OCI-LY3 (cell line): ENCODE results near the gene ABLIM3.
"Not testable (repeated sequence)": the region's sequence is repeated elsewhere in the genome, so short reads cannot be mapped to it uniquely, and the experiment has no call there.

ENCODE experiments used
- H2AFZ ChIP-seq: fragments of 200-600, 300-600 bp; shearing (Covaris generic); 2 replicates; pipeline ENCODE4 v1.6.0; 2014; ENCODE audit warnings: antibody characterized with exemption, low read depth, low read length
- H3K27ac ChIP-seq: fragments of 200-600, 300-600 bp; sonication (generic); 2 replicates; pipeline ENCODE4 v1.5.1; 2014; ENCODE audit warnings: mild to moderate bottlenecking, low read length, moderate library complexity, mixed read lengths
- H3K27me3 ChIP-seq: fragments of 200-600, 300-600 bp; sonication (generic); 2 replicates; pipeline ENCODE4 v1.6.1; 2014; ENCODE audit warnings: low read depth, low read length, mixed read lengths
- H3K36me3 ChIP-seq: fragments of 200-600, 300-600 bp; sonication (generic); replicated peaks from 2 replicates; pipeline ENCODE3; 2014; ENCODE audit warnings: low read depth, low read length, mixed read lengths
- H3K4me1 ChIP-seq: fragments of 300-600, 200-600 bp; sonication (generic); 2 replicates; pipeline ENCODE4 v1.6.1; 2014; ENCODE audit warnings: low read length, mixed read lengths
- H3K4me2 ChIP-seq: fragments of 200-600, 300-600 bp; sonication (generic); 2 replicates; pipeline ENCODE4 v1.6.1; 2014; ENCODE audit warnings: low read length, mixed read lengths
- H3K4me3 ChIP-seq: fragments of 300-600, 200-600 bp; sonication (generic); 2 replicates; pipeline ENCODE4 v1.5.1; 2014; ENCODE audit warnings: antibody characterized with exemption, mild to moderate bottlenecking, low read length, moderate library complexity
- H3K79me2 ChIP-seq: fragments of 300-600, 200-600 bp; shearing (Covaris generic); 2 replicates; pipeline ENCODE4 v1.6.1; 2014; ENCODE audit warnings: mild to moderate bottlenecking, low read length, mixed read lengths
- H3K9ac ChIP-seq: fragments of 300-600, 200-600 bp; shearing (Covaris generic); 2 replicates; pipeline ENCODE4 v1.6.0; 2014; ENCODE audit warnings: mild to moderate bottlenecking, low read length, moderate library complexity
- H3K9me3 ChIP-seq: fragments of 200-600, 300-600 bp; shearing (Covaris generic); 2 replicates; pipeline ENCODE4 v1.6.1; 2014; ENCODE audit warnings: low read length, mixed read lengths; ENCODE audit not compliant: insufficient read depth
- H4K20me1 ChIP-seq: fragments of 200-600, 300-600 bp; sonication (generic); 2 replicates; pipeline ENCODE4 v1.6.1; 2016; ENCODE audit warnings: low read length, mixed read lengths; ENCODE audit not compliant: insufficient read depth
- EZH2phosphoT487 ChIP-seq: fragments of 200-600 bp; shearing (Covaris generic); IDR thresholded peaks from 2 replicates; pipeline ENCODE4 v1.6.1; 2018; ENCODE audit warnings: antibody characterized with exemption, mixed run types, low read depth
- TF ChIP-seq, protein P1 (sequence below): fragments of 200-600, 300-600 bp; sonication (generic); IDR thresholded peaks from 2 replicates; pipeline ENCODE4 v1.5.1; 2014; ENCODE audit warnings: antibody characterized with exemption, low read length, low read depth

ABLIM3 gene

DNA sequence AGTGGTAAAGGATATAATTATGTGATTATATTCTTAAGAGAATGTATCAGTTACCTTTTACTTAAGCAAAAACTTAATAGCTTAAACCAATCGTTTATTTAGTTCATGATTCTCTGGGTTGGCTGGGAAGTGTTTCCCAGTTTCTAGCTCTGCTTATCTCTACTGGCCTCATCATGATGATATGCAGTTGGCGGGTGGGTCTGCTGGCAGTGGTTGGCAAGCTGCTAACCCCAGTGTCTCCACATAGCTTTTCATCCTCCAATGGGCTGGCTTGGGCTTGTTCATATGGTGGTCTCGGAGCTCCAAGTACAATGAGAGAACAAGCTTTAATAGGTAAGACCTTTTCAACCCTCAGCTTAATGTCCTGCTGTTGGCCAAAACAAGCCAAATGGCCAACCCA, 43.8 kb downstream of the ABLIM3 start:
- Histone ChIP-seq H3K9me3 (no peaks in the 10 kb centered on the region), H3K27me3 (peaks cover 7% of the 10 kb centered on the region; the same call in 1 of the 2 replicates), H3K79me2 (no peaks in the 10 kb centered on the region), H3K9ac (no peak overlapping the region), H4K20me1 (no peaks in the 10 kb centered on the region), H3K4me2 (no peak overlapping the region), H2AFZ (no peak overlapping the region), H3K4me3 (no peak overlapping the region), H3K27ac (no peak overlapping the region), H3K36me3 (no peaks in the 10 kb centered on the region), H3K4me1 (no peaks in the 10 kb centered on the region)
- TF ChIP-seq, protein P1, sequence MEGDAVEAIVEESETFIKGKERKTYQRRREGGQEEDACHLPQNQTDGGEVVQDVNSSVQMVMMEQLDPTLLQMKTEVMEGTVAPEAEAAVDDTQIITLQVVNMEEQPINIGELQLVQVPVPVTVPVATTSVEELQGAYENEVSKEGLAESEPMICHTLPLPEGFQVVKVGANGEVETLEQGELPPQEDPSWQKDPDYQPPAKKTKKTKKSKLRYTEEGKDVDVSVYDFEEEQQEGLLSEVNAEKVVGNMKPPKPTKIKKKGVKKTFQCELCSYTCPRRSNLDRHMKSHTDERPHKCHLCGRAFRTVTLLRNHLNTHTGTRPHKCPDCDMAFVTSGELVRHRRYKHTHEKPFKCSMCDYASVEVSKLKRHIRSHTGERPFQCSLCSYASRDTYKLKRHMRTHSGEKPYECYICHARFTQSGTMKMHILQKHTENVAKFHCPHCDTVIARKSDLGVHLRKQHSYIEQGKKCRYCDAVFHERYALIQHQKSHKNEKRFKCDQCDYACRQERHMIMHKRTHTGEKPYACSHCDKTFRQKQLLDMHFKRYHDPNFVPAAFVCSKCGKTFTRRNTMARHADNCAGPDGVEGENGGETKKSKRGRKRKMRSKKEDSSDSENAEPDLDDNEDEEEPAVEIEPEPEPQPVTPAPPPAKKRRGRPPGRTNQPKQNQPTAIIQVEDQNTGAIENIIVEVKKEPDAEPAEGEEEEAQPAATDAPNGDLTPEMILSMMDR: no peak
- TF ChIP-seq EZH2phosphoT487: no peak

DNA sequence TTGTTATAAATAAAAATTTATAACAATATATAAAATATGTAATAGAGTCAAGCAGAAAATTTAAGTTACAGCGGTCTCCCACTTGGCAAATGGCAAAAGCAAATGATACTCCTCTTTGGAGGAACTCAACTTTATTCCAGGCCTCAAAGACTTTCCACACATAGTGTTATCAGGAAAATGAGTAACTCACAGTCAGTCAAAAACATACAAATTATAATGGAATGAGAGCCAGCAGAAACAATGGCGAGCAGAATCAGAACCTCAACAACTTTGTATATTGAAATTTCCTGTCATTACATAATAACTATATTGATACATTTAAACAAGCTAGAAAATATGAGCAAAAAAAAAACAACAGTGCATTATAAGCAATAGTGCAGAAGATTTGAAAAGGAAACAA, 45.2 kb downstream of the ABLIM3 start:
- no peak overlapping the region for H3K27ac ChIP-seq
- peaks cover 7% of the 10 kb centered on the region; the same call in 1 of the 2 replicates for H3K27me3 ChIP-seq
- no peaks in the 10 kb centered on the region for H3K9me3 ChIP-seq
- no peak overlapping the region for H3K9ac ChIP-seq
- no peaks in the 10 kb centered on the region for H4K20me1 ChIP-seq
- H3K4me3 ChIP-seq: no peak overlapping the region
- TF ChIP-seq EZH2phosphoT487: no peak
- TF ChIP-seq, protein P1: no peak
- no peak overlapping the region for H3K4me2 ChIP-seq
- H3K4me1 ChIP-seq: no peaks in the 10 kb centered on the region
- H3K79me2 ChIP-seq: no peaks in the 10 kb centered on the region
- no peak overlapping the region for H2AFZ ChIP-seq
- H3K36me3 ChIP-seq: no peaks in the 10 kb centered on the region

DNA sequence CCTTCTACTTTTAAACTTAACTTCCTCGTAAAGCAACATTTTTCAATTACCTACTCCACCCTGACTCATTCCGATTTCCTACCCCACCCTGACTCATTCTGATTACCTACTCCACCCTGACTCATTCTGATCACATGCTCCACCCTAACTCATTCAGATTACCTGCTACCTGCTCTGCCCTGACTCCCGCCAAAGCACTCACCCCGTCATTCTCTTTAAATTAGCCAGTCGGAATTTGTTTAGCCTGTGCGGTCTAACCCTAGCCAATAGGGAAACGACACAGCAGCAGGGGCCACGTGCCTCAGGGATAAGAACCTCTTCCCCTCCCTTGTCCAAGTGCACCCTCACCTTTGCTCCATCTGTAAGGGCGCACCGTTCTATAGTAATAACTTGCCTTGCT, 46.3 kb downstream of the ABLIM3 start:
- not testable (repeated sequence) for H3K27ac ChIP-seq, H3K9ac ChIP-seq, H3K36me3 ChIP-seq, H3K79me2 ChIP-seq, H3K27me3 ChIP-seq, H3K4me1 ChIP-seq, H3K4me2 ChIP-seq, H3K4me3 ChIP-seq, H2AFZ ChIP-seq, H4K20me1 ChIP-seq, H3K9me3 ChIP-seq

DNA sequence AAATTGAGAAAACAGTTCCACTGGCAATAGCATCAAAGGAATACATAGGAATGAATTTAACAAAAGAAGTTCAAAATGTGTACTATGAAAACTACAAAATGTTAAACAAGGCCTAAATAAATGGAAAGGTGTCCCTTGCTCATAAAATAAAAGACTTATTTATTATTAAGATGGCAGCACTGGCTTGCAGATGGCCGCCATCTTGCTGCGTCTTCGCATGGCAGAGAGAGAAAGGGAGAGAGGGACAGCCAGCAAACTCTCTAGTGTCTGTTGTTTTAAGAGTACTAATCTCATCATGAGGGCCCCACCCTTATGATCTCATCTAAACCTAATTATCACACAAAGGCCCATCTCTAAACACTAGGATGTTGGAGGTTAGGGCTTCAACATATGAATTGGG, 47.1 kb downstream of the ABLIM3 start:
- Histone ChIP-seq H3K27me3 (peaks cover 7% of the 10 kb centered on the region; the same call in 1 of the 2 replicates), H3K9me3 (no peaks in the 10 kb centered on the region), H4K20me1 (no peaks in the 10 kb centered on the region), H3K27ac (no peak overlapping the region), H3K79me2 (no peaks in the 10 kb centered on the region), H3K9ac (no peak overlapping the region), H3K36me3 (no peaks in the 10 kb centered on the region), H3K4me2 (no peak overlapping the region), H3K4me1 (no peaks in the 10 kb centered on the region), H2AFZ (no peak overlapping the region), H3K4me3 (no peak overlapping the region)
- no peak for TF ChIP-seq EZH2phosphoT487
- TF ChIP-seq, protein P1: no peak
